ENCODE data around the gene HES4. TPM values are rescaled to one million over a fixed set of nuclear protein-coding genes. Genes with fewer than 3 reads are reported as not detected.
"Not testable (repeated sequence)": the region's sequence is repeated elsewhere in the genome, so short reads cannot be mapped to it uniquely, and the experiment has no call there.

HES4 gene
- total RNA-seq, 3 donors from 2014 or later (not counting 1 experiment from before 2014, with no cell fraction given) = 15.4 to 35.5 (median 28.9) TPM

- H3K9me3 Mint-ChIP-seq = no peaks in the 10 kb centered on the region
- H3K4me3 ChIP-seq (ENCODE audit: low read length) = no peak overlapping the region
- no peak for DNase-seq
- H3K27me3 ChIP-seq (ENCODE audit: control insufficient read depth, insufficient read depth, low read length) = no peaks in the 10 kb centered on the region
- H3K4me1 Mint-ChIP-seq = peaks cover 20 to 24% of the 10 kb centered on the region in 2 donors
- intact Hi-C loops (cut with micrococcal nuclease) = no loop called here
- H3K4me1 ChIP-seq (ENCODE audit: control insufficient read depth, insufficient read depth, low read length) = peaks cover 47% of the 10 kb centered on the region
- H3K9me3 ChIP-seq (ENCODE audit: control insufficient read depth, insufficient read depth, low read length) = no peaks in the 10 kb centered on the region
- H3K27me3 Mint-ChIP-seq (ENCODE audit: low read depth in 2 of 2) = no peaks in the 10 kb centered on the region
- no peak for ATAC-seq
- TF ChIP-seq CTCF (IDR thresholded peaks at IDR 0.05) = no peak
- 67% methylated on average over 14 of the region's 14 CpGs for WGBS (ENCODE audit: insufficient coverage)
- H3K27ac Mint-ChIP-seq = no peak overlapping the region
- H3K4me3 Mint-ChIP-seq = no peak overlapping the region
- H3K27ac ChIP-seq (ENCODE audit: low read length) = no peak overlapping the region
- no peaks in the 10 kb centered on the region for H3K36me3 ChIP-seq (ENCODE audit: control insufficient read depth, insufficient read depth, low read length)
- H3K36me3 Mint-ChIP-seq = no peaks in the 10 kb centered on the region
Observed at GRCh38 chr1:1011396-1011949, 11.6 kb upstream of the HES4 start.

GRCh38 chr1:1010131-1010530, 10.2 kb upstream of the HES4 start:
- intact Hi-C loops (cut with micrococcal nuclease); DNase-seq: not testable (repeated sequence)

GRCh38 chr1:1006305-1007159, 6.6 kb upstream of the HES4 start:
- 93% methylated on average over 37 of the region's 37 CpGs for WGBS (ENCODE audit: insufficient coverage)
- intact Hi-C loops (cut with micrococcal nuclease) = no loop called here
- Mint-ChIP-seq H3K36me3 (no peaks in the 10 kb centered on the region), H3K27me3 (ENCODE audit: low read depth in 2 of 2) (peaks cover 11 to 26% of the 10 kb centered on the region in 2 donors), H3K27ac (no peak overlapping the region), H3K4me1 (peaks cover 16% of the 10 kb centered on the region in 2 donors), H3K4me3 (no peak overlapping the region), H3K9me3 (no peaks in the 10 kb centered on the region)
- no peaks in the 10 kb centered on the region for H3K36me3 ChIP-seq (ENCODE audit: control insufficient read depth, insufficient read depth, low read length)
- H3K4me3 ChIP-seq (ENCODE audit: low read length) = no peak overlapping the region
- peaks cover 39% of the 10 kb centered on the region for H3K4me1 ChIP-seq (ENCODE audit: control insufficient read depth, insufficient read depth, low read length)
- no peak for ATAC-seq
- no peak for TF ChIP-seq CTCF (IDR thresholded peaks at IDR 0.05)
- H3K9me3 ChIP-seq (ENCODE audit: control insufficient read depth, insufficient read depth, low read length) = no peaks in the 10 kb centered on the region
- peaks cover 14% of the 10 kb centered on the region for H3K27me3 ChIP-seq (ENCODE audit: control insufficient read depth, insufficient read depth, low read length)
- DNase-seq = no peak
- H3K27ac ChIP-seq (ENCODE audit: low read length) = no peak overlapping the region

More at GRCh38 chr1:1010131-1010530, 10.2 kb upstream of the HES4 start:
- not testable (repeated sequence) for H3K36me3 Mint-ChIP-seq; H3K9me3 ChIP-seq (ENCODE audit: control insufficient read depth, insufficient read depth, low read length); ATAC-seq; H3K27ac Mint-ChIP-seq; H3K27ac ChIP-seq (ENCODE audit: low read length); H3K27me3 Mint-ChIP-seq (ENCODE audit: low read depth in 2 of 2); H3K9me3 Mint-ChIP-seq; H3K4me3 ChIP-seq (ENCODE audit: low read length); H3K27me3 ChIP-seq (ENCODE audit: control insufficient read depth, insufficient read depth, low read length); H3K4me3 Mint-ChIP-seq; H3K36me3 ChIP-seq (ENCODE audit: control insufficient read depth, insufficient read depth, low read length)
- H3K4me1 ChIP-seq (ENCODE audit: control insufficient read depth, insufficient read depth, low read length) = peaks cover 50% of the 10 kb centered on the region
- peaks cover 22 to 26% of the 10 kb centered on the region in 2 donors for H3K4me1 Mint-ChIP-seq
- 90% methylated on average over 7 of the region's 8 CpGs for WGBS (ENCODE audit: insufficient coverage)

GRCh38 chr1:1005774-1006304, 5.9 kb upstream of the HES4 start:
- Mint-ChIP-seq H3K36me3 (no peaks in the 10 kb centered on the region), H3K4me3 (no peak overlapping the region), H3K27ac (no peak overlapping the region), H3K4me1 (peaks cover 17 to 19% of the 10 kb centered on the region in 2 donors), H3K27me3 (ENCODE audit: low read depth in 2 of 2) (peaks cover 11 to 29% of the 10 kb centered on the region in 2 donors), H3K9me3 (no peaks in the 10 kb centered on the region)
- no peak for ATAC-seq
- DNase-seq = no peak
- Histone ChIP-seq H3K36me3 (ENCODE audit: control insufficient read depth, insufficient read depth, low read length) (no peaks in the 10 kb centered on the region), H3K27me3 (ENCODE audit: control insufficient read depth, insufficient read depth, low read length) (peaks cover 21% of the 10 kb centered on the region), H3K9me3 (ENCODE audit: control insufficient read depth, insufficient read depth, low read length) (no peaks in the 10 kb centered on the region), H3K27ac (ENCODE audit: low read length) (no peak overlapping the region), H3K4me1 (ENCODE audit: control insufficient read depth, insufficient read depth, low read length) (peaks cover 45% of the 10 kb centered on the region), H3K4me3 (ENCODE audit: low read length) (no peak overlapping the region)
- WGBS (ENCODE audit: insufficient coverage) = 87% methylated on average over 23 of the region's 23 CpGs
- no peak for TF ChIP-seq CTCF (IDR thresholded peaks at IDR 0.05)
- intact Hi-C loops (cut with micrococcal nuclease) = no loop called here

All from natural killer cell (primary cell).